Measurements from ENCODE around the gene PTH2R. TPM values are rescaled to one million over a fixed set of nuclear protein-coding genes. Genes with fewer than 3 reads are reported as not detected.

The PTH2R gene, protein sequence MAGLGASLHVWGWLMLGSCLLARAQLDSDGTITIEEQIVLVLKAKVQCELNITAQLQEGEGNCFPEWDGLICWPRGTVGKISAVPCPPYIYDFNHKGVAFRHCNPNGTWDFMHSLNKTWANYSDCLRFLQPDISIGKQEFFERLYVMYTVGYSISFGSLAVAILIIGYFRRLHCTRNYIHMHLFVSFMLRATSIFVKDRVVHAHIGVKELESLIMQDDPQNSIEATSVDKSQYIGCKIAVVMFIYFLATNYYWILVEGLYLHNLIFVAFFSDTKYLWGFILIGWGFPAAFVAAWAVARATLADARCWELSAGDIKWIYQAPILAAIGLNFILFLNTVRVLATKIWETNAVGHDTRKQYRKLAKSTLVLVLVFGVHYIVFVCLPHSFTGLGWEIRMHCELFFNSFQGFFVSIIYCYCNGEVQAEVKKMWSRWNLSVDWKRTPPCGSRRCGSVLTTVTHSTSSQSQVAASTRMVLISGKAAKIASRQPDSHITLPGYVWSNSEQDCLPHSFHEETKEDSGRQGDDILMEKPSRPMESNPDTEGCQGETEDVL
- not detected in 2 replicates for total RNA-seq

DNA sequence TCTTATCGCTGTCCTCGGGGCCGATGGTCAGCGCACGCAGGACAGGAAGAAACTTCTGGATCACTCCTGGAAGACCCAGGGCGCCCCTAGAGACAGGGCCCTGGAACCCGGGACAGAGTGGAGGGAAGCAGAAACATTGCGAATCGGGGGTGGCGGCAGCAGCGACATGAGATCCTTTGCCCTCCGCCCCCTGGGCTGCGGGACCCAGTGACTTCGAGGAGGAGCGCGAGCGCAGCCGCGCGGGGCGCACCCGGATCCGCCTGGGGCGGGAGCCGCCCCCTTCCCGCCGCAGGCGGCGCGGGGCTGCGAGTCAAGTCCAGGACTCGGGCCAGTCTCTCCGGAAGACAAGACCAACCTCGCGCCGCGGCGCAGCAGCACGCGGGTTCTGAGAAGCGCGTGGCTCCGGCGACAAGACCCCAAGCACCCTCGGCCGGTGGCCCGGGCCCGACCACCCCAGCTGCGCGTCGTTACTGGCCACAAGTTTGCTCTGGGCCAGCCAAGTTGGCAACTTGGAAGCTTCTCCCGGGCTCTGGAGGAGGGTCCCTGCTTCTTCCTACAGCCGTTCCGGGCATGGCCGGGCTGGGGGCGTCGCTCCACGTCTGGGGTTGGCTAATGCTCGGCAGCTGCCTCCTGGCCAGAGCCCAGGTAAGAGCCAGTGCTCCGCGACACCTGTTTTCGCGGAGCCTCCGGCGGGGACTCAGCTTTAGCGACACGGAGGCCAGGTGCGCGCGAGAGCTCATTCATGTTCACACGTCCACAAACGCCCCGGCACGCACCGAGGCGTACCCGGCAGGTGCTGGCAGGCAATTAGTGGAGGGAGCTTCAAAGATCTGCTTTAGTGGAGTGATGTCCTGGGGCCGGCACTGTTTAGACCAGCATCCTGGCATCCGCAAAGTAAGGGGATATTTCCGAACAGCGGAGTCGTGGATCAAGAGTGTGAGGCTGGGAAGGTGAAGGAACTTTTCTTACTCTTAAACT is at the start of gene PTH2R:
Gene PTH2R (plus strand): TSS at position 319 of the 978 bp plus-strand sequence. CDS start 252 bp downstream, at position 571.

Other genes with a start within 250 kb of the PTH2R start
- not detected in 2 replicates for gene CRYGA, start 243.2 kb upstream of the PTH2R start, total RNA-seq
- not detected in 2 replicates for gene C2orf80, start 216.8 kb upstream of the PTH2R start, total RNA-seq
- 72.9 and 94.8 TPM in 2 replicates for gene IDH1, start 151.7 kb upstream of the PTH2R start, total RNA-seq
- 20.6 and 22.4 TPM in 2 replicates for gene PIKFYVE, start 140.5 kb upstream of the PTH2R start, total RNA-seq